Stimulated activated CD4-positive, alpha-beta T cell treated with anti-CD3 and anti-CD28 coated beads, Interleukin-4, amount 100 ng/mL, for 24 hours (primary cell): Measurements from ENCODE around the gene SLIT3.

Experiments used
- DNase-seq: peaks from one replicate; pipeline ENCODE4 v3.0.0-alpha.2; 2020

Gene SLIT3

GRCh38 chr5:168681556-168682183 is 619.3 kb downstream of the SLIT3 start:
- DNase-seq, result no peak

- no peak for DNase-seq
These were observed 620.5 kb downstream of the SLIT3 start for GRCh38 chr5:168680395-168680794.

GRCh38 chr5:168679515-168679920 is 621.4 kb downstream of the SLIT3 start:
- DNase-seq, result peak; percentile 57

- DNase-seq, result no peak
These were observed 624.4 kb downstream of the SLIT3 start for GRCh38 chr5:168676501-168676900.

- no peak for DNase-seq
These were observed 625.0 kb downstream of the SLIT3 start for GRCh38 chr5:168675883-168676408.

GRCh38 chr5:168674893-168675482 is 626.0 kb downstream of the SLIT3 start:
- DNase-seq, result no peak

- DNase-seq, result no peak
These were observed 628.1 kb downstream of the SLIT3 start for GRCh38 chr5:168672888-168673287.

- no peak for DNase-seq
These were observed 628.9 kb downstream of the SLIT3 start for GRCh38 chr5:168672016-168672415.

- DNase-seq, result no peak
These were observed 629.9 kb downstream of the SLIT3 start for GRCh38 chr5:168670881-168671575.

GRCh38 chr5:168669668-168670378 is 631.1 kb downstream of the SLIT3 start:
- DNase-seq, result no peak

GRCh38 chr5:168669156-168669555 is 631.8 kb downstream of the SLIT3 start:
- no peak for DNase-seq

- DNase-seq, result no peak
These were observed 632.9 kb downstream of the SLIT3 start for GRCh38 chr5:168668078-168668477.

- DNase-seq, result no peak
These were observed 633.6 kb downstream of the SLIT3 start for GRCh38 chr5:168667301-168667840.

- no peak for DNase-seq
These were observed 634.6 kb downstream of the SLIT3 start for GRCh38 chr5:168666356-168666755.

GRCh38 chr5:168663276-168664004 is 637.5 kb downstream of the SLIT3 start:
- DNase-seq, result no peak

GRCh38 chr5:168661593-168662485 is 639.1 kb downstream of the SLIT3 start:
- DNase-seq, result no peak

GRCh38 chr5:168660691-168661090 is 640.2 kb downstream of the SLIT3 start:
- no peak for DNase-seq

- no peak for DNase-seq
These were observed 641.6 kb downstream of the SLIT3 start for GRCh38 chr5:168659286-168659847.

GRCh38 chr5:168658394-168658793 is 642.5 kb downstream of the SLIT3 start:
- no peak for DNase-seq

- DNase-seq, result no peak
These were observed 644.3 kb downstream of the SLIT3 start for GRCh38 chr5:168656633-168657032.

GRCh38 chr5:168655316-168655715 is 645.6 kb downstream of the SLIT3 start:
- no peak for DNase-seq
